ENCODE data around the gene NMU. TPM values are rescaled to one million over a fixed set of nuclear protein-coding genes. Genes with fewer than 3 reads are reported as not detected.
"Not testable (repeated sequence)": the region's sequence is repeated elsewhere in the genome, so short reads cannot be mapped to it uniquely, and the experiment has no call there.

The NMU gene, protein sequence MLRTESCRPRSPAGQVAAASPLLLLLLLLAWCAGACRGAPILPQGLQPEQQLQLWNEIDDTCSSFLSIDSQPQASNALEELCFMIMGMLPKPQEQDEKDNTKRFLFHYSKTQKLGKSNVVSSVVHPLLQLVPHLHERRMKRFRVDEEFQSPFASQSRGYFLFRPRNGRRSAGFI
- not detected for total RNA-seq
- long read RNA-seq: 0 reads

DNA sequence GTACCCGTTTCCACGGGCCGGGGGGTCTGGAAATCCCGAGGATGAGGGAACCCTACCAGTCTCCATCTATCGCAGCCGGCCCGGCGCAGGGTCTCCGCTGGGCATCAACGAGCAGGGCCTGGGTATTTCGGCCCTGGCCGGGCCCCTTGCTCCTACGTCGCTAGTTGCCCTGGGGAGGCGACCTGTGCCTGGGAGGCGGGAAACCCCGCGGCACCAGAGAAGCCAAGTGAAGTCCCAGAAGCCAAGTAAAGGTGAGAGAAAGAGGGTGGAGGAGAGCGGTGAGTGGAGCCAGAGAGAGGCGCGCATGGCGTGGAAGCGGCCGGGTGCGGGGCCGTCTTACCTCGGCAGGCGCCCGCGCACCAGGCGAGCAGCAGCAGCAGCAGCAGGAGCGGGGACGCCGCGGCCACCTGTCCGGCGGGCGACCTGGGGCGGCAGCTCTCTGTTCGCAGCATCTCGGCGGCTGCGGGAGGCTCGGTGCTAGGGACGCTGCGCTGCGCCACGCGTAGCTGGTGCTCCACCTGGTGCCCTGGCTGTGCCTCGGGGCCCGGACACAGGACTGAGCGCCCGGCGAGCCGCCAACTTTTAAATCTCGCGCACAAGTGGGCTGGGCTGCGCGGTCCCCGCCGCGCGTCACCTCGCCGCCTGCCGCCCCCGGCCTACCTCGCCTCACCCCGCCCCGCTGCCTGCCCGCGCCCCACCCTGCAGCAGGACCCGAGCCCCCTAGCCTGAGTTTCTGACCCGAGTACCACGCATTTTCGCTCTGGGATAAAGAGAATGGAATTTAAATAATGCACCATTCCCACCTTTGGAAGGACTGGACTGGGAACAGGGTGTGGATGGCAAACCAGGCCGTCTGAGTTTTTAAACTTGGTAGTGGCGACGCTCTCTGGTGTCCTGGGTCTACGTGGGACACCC is at the start of gene NMU:
Gene NMU (minus strand): TSS at position 558 of the 915 bp plus-strand sequence. CDS start 106 bp downstream, at position 452.
- peaks cover 24% of the 10 kb centered on the region for H3K4me1 ChIP-seq
- peak; percentile 27 for DNase-seq
- intact Hi-C loops (cut with micrococcal nuclease): no loop called here
- H3K27ac ChIP-seq (replicated peaks): no peak within 1 kb of the TSS
- H3K36me3 ChIP-seq: no peaks in the 10 kb centered on the region
- TF ChIP-seq CTCF (IDR thresholded peaks at IDR 0.05; ENCODE audit: borderline replicate concordance): no peak
- H3K9me3 ChIP-seq (replicated peaks): no peaks in the 10 kb centered on the region
- peaks cover 93% of the 10 kb centered on the region for H3K27me3 ChIP-seq (ENCODE audit: low read depth)
- H3K4me3 ChIP-seq: peak within 1 kb of the TSS; percentile 62

DNA sequence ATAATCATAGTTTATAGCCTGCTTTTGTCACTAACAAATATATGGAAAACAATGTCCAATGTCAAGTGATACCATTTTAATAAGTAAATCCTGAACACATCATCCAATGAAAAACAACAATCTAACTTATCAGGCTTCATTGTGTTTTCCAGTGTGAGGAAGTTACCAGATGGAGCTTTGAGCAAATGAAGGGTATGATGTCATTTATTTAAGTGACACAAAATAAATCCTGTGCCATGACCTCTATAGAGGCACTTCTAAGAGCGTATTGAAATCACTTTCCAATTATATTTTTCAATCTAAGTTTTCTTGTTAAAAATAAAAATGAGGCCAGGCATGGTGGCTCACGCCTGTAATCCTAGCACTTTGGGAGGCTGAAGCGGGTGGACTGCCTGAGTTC is 48.2 kb upstream of the NMU start:
- no peak for DNase-seq
- H3K4me1 ChIP-seq: no peaks in the 10 kb centered on the region
- H3K36me3 ChIP-seq: no peaks in the 10 kb centered on the region
- TF ChIP-seq CTCF (IDR thresholded peaks at IDR 0.05; ENCODE audit: borderline replicate concordance): no peak
- intact Hi-C loops (cut with micrococcal nuclease): no loop called here
- H3K9me3 ChIP-seq (replicated peaks): no peaks in the 10 kb centered on the region
- no peak overlapping the region for H3K27ac ChIP-seq (replicated peaks)
- H3K27me3 ChIP-seq (ENCODE audit: low read depth): peaks cover 2% of the 10 kb centered on the region
- H3K4me3 ChIP-seq: no peak overlapping the region

GRCh38 chr4:55682797-55683196 is 46.7 kb upstream of the NMU start:
- H3K36me3 ChIP-seq; H3K4me1 ChIP-seq; H3K9me3 ChIP-seq (replicated peaks); H3K27me3 ChIP-seq (ENCODE audit: low read depth); H3K4me3 ChIP-seq; intact Hi-C loops (cut with micrococcal nuclease); H3K27ac ChIP-seq (replicated peaks); DNase-seq: not testable (repeated sequence)

DNA sequence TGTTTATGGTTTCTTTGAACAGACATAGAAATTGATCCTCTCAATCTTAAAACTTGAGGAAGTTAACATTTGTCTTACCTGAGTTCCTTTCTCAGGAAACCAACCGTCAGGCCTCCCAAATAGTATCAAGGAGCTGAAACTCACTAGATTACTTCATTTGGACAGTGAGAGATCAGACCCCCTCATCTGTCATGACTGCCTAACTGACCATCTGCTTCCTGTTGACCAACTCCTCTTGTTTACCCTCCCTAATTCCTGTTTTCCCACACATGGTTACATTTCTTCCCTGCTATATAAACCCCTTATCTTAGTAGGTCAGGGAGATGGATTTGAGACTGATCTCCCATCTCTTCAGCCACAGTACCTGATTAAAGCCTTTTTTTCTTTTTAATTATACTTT is 46.2 kb upstream of the NMU start:
- Histone ChIP-seq H3K27me3 (ENCODE audit: low read depth) (no peaks in the 10 kb centered on the region), H3K27ac (replicated peaks) (no peak overlapping the region), H3K4me3 (no peak overlapping the region), H3K4me1 (no peaks in the 10 kb centered on the region), H3K36me3 (no peaks in the 10 kb centered on the region), H3K9me3 (replicated peaks) (no peaks in the 10 kb centered on the region)
- TF ChIP-seq CTCF (IDR thresholded peaks at IDR 0.05; ENCODE audit: borderline replicate concordance): no peak
- no peak for DNase-seq
- intact Hi-C loops (cut with micrococcal nuclease): no loop called here

- intact Hi-C loops (cut with micrococcal nuclease): no loop called here
- DNase-seq: no peak
- Histone ChIP-seq H3K27me3 (ENCODE audit: low read depth) (no peaks in the 10 kb centered on the region), H3K27ac (replicated peaks) (no peak overlapping the region), H3K4me3 (no peak overlapping the region), H3K36me3 (no peaks in the 10 kb centered on the region), H3K4me1 (no peaks in the 10 kb centered on the region), H3K9me3 (replicated peaks) (no peaks in the 10 kb centered on the region)
- no peak for TF ChIP-seq CTCF (IDR thresholded peaks at IDR 0.05; ENCODE audit: borderline replicate concordance)
Measured at GRCh38 chr4:55681430-55681829, 45.3 kb upstream of the NMU start.
